ENCODE data around the gene SYCP1. TPM values are rescaled to one million over a fixed set of nuclear protein-coding genes. Genes with fewer than 3 reads are reported as not detected.

The SYCP1 gene
- total and polyA plus RNA-seq, 2 of the 13 experiments (the other 11 are each of a cell fraction or from before 2014, with no cell fraction given) = not detected

GRCh38 chr1:115036814-115037507, 182.3 kb downstream of the SYCP1 start (continued):
- TF ChIP-seq CEBPZ (IDR thresholded peaks at IDR 0.05; ENCODE audit: low read length) (no peak), RNF219 (CRISPR knock-in tag; IDR thresholded peaks at IDR 0.05) (no peak), KAT2B (IDR thresholded peaks at IDR 0.05; ENCODE audit: borderline replicate concordance, low read depth, low read length) (no peak), ZNF431 (CRISPR knock-in tag; IDR thresholded peaks at IDR 0.05; ENCODE audit: borderline replicate concordance, low read depth) (no peak), TEF (CRISPR knock-in tag; IDR thresholded peaks at IDR 0.05) (no peak), PATZ1 (CRISPR knock-in tag; IDR thresholded peaks at IDR 0.05) (peak; percentile 67; the same call in 1 of the 2 replicates), ZUFSP (CRISPR knock-in tag; IDR thresholded peaks at IDR 0.05; ENCODE audit: borderline replicate concordance) (no peak), AKNA (CRISPR knock-in tag; IDR thresholded peaks at IDR 0.05; ENCODE audit: borderline replicate concordance) (no peak), REXO4 (CRISPR knock-in tag; IDR thresholded peaks at IDR 0.05; ENCODE audit: borderline replicate concordance) (no peak), SOX5 (CRISPR knock-in tag; IDR thresholded peaks at IDR 0.05; ENCODE audit: borderline replicate concordance) (peak; percentile 41; the same call in 1 of the 2 replicates)
